HepG2 (cell line): ENCODE results near the gene ADAMTS20.

Source experiments
- EP300 ChIP-seq, 3 experiments: sonication (generic) in 1 of 3; formaldehyde crosslinking in 1 of 3; IDR thresholded peaks; 2 replicates each; pipeline versions ENCODE4 v1.5.1 to v1.6.1; 2011 to 2020; ENCODE audit warnings: low read depth in 2 of 3, low read length in 2 of 3, borderline replicate concordance in 1 of 3, improper control_type of control experiment in 1 of 3, mild to moderate bottlenecking in 1 of 3, missing genetic modification reagents in 1 of 3, moderate library complexity in 1 of 3
- FOXA1 ChIP-seq, 2 experiments: fragments of 450-650 bp in 1 of 2; sonication (generic) in 1 of 2; formaldehyde crosslinking in 1 of 2; IDR thresholded peaks; 2 replicates each; pipeline versions ENCODE4 v1.4.0 to v1.6.1; 2016 to 2020; ENCODE audit warnings: missing genetic modification reagents in 1 of 2
- GABPA ChIP-seq, 2 experiments: IDR thresholded peaks; 2 replicates each; pipeline ENCODE4 v1.6.1; 2011 to 2016; ENCODE audit warnings: low read depth in 2 of 2, low read length in 1 of 2, missing biosample characterization in 1 of 2, missing genetic modification characterization in 1 of 2
- NR3C1 ChIP-seq: sonication (generic); formaldehyde crosslinking; IDR thresholded peaks from 2 replicates; pipeline ENCODE4 v1.4.0; 2020; ENCODE audit warnings: missing genetic modification reagents
- POLR2A ChIP-seq, 2 experiments: IDR thresholded peaks; 2 replicates each; pipeline ENCODE4 v1.6.1; 2011; ENCODE audit warnings: low read depth in 2 of 2, low read length in 2 of 2, mild to moderate bottlenecking in 1 of 2, moderate library complexity in 1 of 2; ENCODE audit not compliant: insufficient read depth in 1 of 2
- POLR2AphosphoS5 ChIP-seq: IDR thresholded peaks from 2 replicates; pipeline ENCODE4 v1.6.1; 2012; ENCODE audit warnings: low read depth, low read length
- POLR2G ChIP-seq: fragments of 200-400 bp; formaldehyde crosslinking; IDR thresholded peaks from 2 replicates; pipeline ENCODE4 v1.6.1; 2018; ENCODE audit warnings: mild to moderate bottlenecking, low read depth, low read length, moderate library complexity
- RBM39 ChIP-seq: fragments of 200-400 bp; formaldehyde crosslinking; IDR thresholded peaks from one replicate; pipeline ENCODE4 v1.6.1; 2018; ENCODE audit warnings: antibody characterized with exemption, mild to moderate bottlenecking, low read depth, low read length; ENCODE audit not compliant: poor library complexity, severe bottlenecking
- SUZ12 ChIP-seq: fragments of 150-350 bp; IDR thresholded peaks from 2 replicates; pipeline ENCODE4 v1.6.1; 2014; ENCODE audit warnings: low read depth, low read length
- TEAD2 ChIP-seq: sonication (generic); formaldehyde crosslinking; IDR thresholded peaks from 2 replicates; pipeline ENCODE4 v1.9.0; 2021; ENCODE audit warnings: missing genetic modification reagents
- TF ChIP-seq, protein P1 (sequence below): sonication (generic); formaldehyde crosslinking; IDR thresholded peaks from 2 replicates; pipeline ENCODE4 v1.5.0; 2020; ENCODE audit warnings: mild to moderate bottlenecking, missing genetic modification reagents, moderate library complexity
- TF ChIP-seq, protein P2 (sequence below): IDR thresholded peaks from 2 replicates; pipeline ENCODE4 v1.6.1; 2016; ENCODE audit warnings: missing genetic modification reagents, missing compliant biosample characterization
- TF ChIP-seq, protein P3 (sequence below): sonication (generic); formaldehyde crosslinking; IDR thresholded peaks from 2 replicates; pipeline ENCODE4 v1.4.0; 2020; ENCODE audit warnings: mild to moderate bottlenecking, missing genetic modification reagents

DNA sequence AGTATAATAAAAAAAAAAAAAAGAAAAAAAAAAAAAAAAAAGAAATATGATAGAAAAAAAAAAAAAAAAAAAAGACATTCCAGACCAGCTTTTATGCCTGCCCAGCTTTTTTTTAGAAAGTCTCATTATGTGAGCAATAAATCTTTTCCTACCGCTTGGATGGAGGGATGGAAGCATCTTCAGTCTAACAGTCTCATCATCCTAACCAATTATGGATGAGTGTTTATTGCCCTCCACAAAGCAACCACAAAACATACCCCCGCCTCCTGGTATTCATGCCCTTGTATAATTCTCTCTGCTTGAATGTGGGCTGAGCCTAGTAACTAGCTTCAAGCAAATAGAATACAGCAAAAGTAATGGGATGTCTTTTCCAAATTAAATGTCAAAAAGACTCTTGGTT lies 33.7 kb upstream of the ADAMTS20 start:
- TF ChIP-seq RBM39 = no peak
- no peak for TF ChIP-seq POLR2A (IDR thresholded peaks at IDR 0.05; ENCODE audit: insufficient read depth in 1 of 2, low read depth in 2 of 2, low read length in 2 of 2)
- no peak for TF ChIP-seq SUZ12
- no peak for TF ChIP-seq NR3C1 (CRISPR knock-in tag)
- TF ChIP-seq POLR2AphosphoS5 = no peak
- TF ChIP-seq, protein P1, sequence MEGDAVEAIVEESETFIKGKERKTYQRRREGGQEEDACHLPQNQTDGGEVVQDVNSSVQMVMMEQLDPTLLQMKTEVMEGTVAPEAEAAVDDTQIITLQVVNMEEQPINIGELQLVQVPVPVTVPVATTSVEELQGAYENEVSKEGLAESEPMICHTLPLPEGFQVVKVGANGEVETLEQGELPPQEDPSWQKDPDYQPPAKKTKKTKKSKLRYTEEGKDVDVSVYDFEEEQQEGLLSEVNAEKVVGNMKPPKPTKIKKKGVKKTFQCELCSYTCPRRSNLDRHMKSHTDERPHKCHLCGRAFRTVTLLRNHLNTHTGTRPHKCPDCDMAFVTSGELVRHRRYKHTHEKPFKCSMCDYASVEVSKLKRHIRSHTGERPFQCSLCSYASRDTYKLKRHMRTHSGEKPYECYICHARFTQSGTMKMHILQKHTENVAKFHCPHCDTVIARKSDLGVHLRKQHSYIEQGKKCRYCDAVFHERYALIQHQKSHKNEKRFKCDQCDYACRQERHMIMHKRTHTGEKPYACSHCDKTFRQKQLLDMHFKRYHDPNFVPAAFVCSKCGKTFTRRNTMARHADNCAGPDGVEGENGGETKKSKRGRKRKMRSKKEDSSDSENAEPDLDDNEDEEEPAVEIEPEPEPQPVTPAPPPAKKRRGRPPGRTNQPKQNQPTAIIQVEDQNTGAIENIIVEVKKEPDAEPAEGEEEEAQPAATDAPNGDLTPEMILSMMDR (CRISPR knock-in tag) = no peak
- no peak for TF ChIP-seq EP300 (IDR thresholded peaks at IDR 0.05; ENCODE audit: low read depth in 2 of 2, low read length in 2 of 2)
- TF ChIP-seq EP300 (CRISPR knock-in tag; IDR thresholded peaks at IDR 0.05; ENCODE audit: borderline replicate concordance) = no peak
- TF ChIP-seq, protein P2, sequence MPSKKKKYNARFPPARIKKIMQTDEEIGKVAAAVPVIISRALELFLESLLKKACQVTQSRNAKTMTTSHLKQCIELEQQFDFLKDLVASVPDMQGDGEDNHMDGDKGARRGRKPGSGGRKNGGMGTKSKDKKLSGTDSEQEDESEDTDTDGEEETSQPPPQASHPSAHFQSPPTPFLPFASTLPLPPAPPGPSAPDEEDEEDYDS (CRISPR knock-in tag) = no peak
- TF ChIP-seq, protein P3, sequence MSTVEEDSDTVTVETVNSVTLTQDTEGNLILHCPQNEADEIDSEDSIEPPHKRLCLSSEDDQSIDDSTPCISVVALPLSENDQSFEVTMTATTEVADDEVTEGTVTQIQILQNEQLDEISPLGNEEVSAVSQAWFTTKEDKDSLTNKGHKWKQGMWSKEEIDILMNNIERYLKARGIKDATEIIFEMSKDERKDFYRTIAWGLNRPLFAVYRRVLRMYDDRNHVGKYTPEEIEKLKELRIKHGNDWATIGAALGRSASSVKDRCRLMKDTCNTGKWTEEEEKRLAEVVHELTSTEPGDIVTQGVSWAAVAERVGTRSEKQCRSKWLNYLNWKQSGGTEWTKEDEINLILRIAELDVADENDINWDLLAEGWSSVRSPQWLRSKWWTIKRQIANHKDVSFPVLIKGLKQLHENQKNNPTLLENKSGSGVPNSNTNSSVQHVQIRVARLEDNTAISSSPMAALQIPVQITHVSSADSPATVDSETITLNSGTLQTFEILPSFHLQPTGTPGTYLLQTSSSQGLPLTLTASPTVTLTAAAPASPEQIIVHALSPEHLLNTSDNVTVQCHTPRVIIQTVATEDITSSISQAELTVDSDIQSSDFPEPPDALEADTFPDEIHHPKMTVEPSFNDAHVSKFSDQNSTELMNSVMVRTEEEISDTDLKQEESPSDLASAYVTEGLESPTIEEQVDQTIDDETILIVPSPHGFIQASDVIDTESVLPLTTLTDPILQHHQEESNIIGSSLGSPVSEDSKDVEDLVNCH (CRISPR knock-in tag) = no peak
- TF ChIP-seq FOXA1 (IDR thresholded peaks at IDR 0.05) = no peak
- no peak for TF ChIP-seq FOXA1 (CRISPR knock-in tag; IDR thresholded peaks at IDR 0.05)
- no peak for TF ChIP-seq TEAD2 (CRISPR knock-in tag)
- TF ChIP-seq GABPA (IDR thresholded peaks at IDR 0.05; ENCODE audit: low read depth, low read length) = no peak
- no peak for TF ChIP-seq GABPA (CRISPR knock-in tag; IDR thresholded peaks at IDR 0.05; ENCODE audit: low read depth)
- no peak for TF ChIP-seq POLR2G
